ENCODE measurements around the gene NLRP6.

The NLRP6 gene

GRCh38 chr11:256952-257737, 21.1 kb upstream of the NLRP6 start:
- no peak for DNase-seq (ENCODE audit: low read depth)

DNA sequence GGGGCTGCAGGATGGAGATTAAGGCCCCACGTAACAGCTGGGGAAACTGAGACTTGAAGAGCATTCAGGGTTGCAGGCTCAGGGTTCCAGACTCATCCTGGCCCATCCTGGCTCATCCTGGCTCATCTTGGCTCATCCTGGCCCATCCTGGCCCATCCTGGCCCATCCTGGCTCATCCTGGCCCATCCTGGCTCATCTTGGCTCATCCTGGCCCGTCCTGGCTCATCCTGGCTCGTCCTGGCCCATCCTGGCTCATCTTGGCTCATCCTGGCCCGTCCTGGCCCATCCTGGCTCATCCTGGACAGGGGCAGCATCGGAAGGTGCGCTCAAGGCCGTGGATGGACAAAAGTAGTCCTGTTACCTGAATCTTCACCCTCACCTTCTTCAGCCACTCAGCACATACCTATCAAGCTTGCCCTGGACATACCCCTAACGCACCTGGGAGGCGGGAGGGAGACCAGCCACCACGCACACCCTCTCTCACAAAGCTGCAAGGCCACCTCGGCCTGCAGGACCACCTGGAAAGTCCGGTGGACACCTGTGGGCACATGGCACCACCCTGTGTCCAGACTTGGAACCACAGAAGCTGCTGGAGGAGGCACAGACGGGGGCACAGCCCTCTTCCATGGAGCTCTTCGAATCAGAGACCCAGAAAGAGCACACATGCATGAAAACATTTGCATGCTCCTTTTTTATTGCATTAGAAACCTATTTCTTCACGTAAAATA, 20.3 kb upstream of the NLRP6 start:
- DNase-seq (ENCODE audit: low read depth), result no peak

- DNase-seq (ENCODE audit: low read depth), result no peak
Observed at GRCh38 chr11:259413-259812, 18.8 kb upstream of the NLRP6 start.

DNA sequence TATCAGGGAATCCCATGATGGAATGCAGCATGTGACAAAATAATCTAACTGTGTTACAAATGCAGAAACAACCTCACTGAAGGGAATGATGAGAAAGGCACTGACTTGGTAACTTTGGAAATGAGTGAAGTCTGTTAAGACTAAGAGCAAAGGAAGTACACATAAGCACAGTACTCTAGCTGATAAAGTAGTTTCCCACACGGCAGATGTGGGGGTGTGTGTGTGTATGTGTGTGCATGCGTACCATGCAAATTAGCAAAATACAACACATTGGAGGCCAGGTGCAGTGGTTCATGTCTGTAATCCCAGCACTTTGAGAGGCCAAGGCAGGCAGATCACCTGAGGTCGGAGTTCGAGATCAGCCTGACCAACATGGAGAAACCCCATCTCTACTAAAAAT, 16.6 kb upstream of the NLRP6 start:
- no peak for DNase-seq (ENCODE audit: low read depth)

GRCh38 chr11:266676-267439, 11.3 kb upstream of the NLRP6 start:
- DNase-seq (ENCODE audit: low read depth), result no peak

- peak; percentile 53 for DNase-seq (ENCODE audit: low read depth)
Observed at GRCh38 chr11:267491-267994, 10.7 kb upstream of the NLRP6 start.

DNA sequence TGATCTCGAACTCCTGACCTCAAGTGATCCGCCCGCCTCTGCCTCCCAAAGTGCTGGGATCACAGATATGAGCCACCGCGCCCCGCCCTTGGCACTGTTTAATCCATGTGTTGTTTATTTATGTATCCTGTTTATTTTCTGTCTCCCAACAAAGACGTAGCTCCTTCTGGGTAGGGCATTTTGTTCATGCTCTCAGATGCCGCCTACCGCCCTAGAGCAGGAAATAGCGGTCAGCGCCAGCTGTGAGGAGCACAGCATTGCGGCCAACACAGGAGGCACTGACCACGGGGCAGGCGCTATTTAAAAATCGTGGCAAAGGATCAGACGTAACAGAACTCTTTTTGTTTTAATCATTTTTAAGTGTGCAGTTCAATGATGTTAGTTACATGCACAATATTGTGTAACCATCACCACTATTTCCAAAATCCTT, 9.5 kb upstream of the NLRP6 start:
- peak; percentile 52 for DNase-seq (ENCODE audit: low read depth)

GRCh38 chr11:269146-269890, 8.9 kb upstream of the NLRP6 start:
- DNase-seq (ENCODE audit: low read depth), result no peak

DNA sequence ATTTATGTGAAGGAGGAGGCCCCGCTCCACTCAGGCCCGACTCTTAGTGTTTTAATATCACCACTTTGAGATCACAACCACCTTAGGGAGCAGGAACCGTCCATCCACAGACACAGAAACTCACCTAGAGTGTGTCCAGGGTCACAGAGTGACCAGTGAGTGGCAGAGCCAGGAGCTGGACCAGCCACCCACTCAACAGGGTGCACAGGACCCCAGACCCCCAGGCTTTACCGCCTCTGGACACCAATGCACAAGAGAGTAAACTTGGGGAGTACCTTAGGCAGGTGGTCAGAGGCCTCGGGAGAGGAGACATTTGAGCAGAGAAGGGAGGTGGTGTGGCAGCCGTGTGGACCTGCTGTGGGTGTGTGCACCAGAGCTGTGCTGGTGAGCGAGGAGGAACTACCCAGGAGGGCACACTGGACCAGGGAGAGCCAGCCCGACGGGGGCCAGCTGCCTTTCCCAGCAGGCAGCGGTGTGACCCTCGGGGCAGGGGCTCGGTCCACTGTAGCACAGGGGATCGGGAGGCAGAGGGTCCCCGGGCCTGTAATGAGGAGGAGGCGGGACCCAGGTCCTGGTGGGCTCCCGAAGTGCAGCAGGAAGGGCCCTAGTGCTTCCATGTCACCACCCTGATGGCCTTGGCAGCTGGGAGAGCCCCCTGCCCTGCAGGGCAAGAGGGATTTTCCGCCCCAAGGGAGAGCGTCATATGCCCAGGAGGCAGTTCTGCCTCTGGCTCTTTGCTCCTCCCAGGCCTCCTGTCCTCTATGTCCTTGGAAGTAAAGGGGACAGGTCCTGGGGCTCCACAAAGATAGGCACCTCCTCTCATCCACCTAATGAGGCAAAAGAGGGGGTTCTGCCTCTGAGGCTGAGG, 7.5 kb upstream of the NLRP6 start:
- no peak for DNase-seq (ENCODE audit: low read depth)

DNA sequence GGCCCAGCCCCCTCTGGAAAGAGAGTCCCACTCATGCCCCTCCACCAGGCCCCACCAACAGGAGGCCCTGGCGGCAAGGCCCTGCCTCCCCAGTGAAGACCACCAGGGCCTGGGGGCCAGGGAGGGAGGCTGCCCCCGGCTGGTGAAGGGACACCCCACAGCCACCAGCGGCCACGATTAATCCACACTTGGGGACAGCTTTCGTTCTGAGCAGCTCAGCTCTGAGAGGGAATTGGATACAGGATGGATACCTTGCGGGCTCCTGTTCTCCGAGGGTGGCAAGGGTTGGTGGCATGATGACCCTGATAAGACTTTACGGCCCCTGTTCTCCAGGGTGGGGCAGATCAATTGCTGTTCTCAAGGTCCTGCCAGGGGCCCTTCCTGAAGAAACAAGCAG, 6.9 kb upstream of the NLRP6 start:
- DNase-seq (ENCODE audit: low read depth), result no peak

DNA sequence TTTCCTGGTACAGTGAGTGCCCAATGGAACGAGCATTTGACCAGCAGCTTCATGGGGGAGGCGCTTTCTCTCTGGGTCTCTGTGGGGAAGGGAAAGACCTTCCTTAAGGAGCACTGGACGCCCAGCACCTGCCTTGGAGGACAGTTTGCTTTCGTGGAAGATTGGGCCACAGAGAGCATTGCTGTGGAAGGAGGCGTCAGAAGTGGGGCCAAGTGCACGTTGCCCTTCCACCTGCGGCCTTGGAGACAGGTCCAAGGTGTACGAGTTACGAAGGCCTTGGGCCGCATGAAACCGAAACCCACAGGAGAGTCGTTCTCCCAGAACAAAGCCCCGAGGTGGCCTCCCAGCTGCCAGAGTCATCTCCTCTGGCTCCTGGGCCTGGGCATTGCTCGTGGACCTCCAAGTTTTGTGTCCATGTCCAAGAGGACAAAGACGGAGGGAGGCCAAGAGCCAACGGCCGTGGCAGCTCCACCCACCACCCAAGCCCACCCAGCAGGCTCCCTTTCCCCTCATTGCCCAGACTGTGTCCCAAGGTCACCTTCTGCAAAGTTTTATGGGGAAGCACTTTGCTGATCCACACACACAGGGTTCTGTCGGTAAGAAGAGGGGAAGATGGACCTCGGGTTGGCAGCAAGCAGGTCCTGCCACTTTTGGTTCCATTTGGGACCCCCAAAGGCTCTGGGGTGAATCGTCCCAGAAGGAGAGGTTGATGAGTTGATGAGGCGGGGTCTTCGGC, 5.8 kb upstream of the NLRP6 start:
- DNase-seq (ENCODE audit: low read depth), result no peak

GRCh38 chr11:272931-273198, 5.3 kb upstream of the NLRP6 start:
- DNase-seq (ENCODE audit: low read depth), result no peak

DNA sequence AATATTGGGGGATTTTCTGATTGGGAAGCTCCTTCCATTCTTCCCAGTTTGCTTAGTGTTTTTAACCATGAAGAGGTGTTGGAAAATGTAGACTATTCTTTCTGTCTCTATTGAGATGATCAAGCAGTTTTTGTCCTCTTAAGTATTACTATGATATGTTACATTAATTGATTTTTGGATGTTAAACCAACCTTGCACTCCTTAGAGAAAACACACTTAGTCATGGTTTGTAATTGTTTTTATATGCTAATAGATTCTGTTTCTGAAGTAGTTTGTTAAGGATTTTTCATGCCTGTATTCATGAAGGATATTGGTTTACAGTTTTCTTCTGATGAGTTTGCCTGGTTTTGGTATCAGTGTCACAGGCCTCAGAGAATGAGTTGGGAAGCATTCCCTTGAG, 2.0 kb upstream of the NLRP6 start:
- no peak for DNase-seq (ENCODE audit: low read depth)

DNA sequence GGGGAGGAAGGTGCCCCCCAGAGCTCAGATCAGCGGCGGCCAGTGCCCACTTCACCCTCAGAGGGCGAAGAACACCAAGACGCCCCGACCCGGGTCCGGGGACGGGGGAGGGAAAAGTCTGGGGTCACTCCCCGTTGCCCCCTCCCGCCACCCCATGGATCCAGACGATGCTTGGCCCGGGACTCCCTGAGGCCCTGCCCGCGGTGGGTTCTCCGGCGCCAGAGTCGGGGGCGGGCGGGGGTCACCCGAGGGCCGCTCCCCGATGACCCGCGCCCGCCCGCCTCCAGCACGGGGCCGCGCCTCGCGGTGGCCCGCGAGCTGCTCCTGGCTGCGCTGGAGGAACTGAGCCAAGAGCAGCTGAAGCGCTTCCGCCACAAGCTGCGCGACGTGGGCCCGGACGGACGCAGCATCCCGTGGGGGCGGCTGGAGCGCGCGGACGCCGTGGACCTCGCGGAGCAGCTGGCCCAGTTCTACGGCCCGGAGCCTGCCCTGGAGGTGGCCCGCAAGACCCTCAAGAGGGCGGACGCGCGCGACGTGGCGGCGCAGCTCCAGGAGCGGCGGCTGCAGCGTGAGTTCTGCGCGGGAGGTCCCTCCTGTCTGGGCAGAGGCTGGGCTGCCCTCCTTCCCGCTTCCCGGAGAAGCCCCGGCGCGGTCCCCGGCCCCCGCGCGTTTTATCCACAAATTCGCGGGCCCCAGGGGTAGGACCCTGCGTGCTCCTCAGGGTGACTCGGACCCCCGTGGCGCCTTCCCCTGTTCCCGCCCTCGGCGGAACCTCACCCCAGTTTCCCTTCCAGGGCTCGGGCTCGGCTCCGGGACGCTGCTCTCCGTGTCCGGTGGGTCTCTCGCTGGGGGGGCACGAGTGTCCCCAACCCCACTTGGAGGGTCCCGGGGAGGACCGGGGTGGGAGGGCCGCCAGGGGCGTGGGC, 1.1 kb downstream of the NLRP6 start:
- DNase-seq (ENCODE audit: low read depth), result no peak

DNA sequence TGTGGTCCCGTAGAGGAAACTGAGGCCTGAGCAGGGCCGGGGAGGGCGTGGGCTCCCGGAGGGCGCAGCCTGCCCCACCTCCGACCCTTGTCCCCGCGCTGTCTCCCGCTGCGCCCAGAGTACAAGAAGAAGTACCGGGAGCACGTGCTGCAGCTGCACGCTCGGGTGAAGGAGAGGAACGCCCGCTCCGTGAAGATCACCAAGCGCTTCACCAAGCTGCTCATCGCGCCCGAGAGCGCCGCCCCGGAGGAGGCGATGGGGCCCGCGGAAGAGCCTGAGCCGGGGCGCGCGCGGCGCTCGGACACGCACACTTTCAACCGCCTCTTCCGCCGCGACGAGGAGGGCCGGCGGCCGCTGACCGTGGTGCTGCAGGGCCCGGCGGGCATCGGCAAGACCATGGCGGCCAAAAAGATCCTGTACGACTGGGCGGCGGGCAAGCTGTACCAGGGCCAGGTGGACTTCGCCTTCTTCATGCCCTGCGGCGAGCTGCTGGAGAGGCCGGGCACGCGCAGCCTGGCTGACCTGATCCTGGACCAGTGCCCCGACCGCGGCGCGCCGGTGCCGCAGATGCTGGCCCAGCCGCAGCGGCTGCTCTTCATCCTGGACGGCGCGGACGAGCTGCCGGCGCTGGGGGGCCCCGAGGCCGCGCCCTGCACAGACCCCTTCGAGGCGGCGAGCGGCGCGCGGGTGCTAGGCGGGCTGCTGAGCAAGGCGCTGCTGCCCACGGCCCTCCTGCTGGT, 1.9 kb downstream of the NLRP6 start:
- DNase-seq (ENCODE audit: low read depth), result no peak

DNA sequence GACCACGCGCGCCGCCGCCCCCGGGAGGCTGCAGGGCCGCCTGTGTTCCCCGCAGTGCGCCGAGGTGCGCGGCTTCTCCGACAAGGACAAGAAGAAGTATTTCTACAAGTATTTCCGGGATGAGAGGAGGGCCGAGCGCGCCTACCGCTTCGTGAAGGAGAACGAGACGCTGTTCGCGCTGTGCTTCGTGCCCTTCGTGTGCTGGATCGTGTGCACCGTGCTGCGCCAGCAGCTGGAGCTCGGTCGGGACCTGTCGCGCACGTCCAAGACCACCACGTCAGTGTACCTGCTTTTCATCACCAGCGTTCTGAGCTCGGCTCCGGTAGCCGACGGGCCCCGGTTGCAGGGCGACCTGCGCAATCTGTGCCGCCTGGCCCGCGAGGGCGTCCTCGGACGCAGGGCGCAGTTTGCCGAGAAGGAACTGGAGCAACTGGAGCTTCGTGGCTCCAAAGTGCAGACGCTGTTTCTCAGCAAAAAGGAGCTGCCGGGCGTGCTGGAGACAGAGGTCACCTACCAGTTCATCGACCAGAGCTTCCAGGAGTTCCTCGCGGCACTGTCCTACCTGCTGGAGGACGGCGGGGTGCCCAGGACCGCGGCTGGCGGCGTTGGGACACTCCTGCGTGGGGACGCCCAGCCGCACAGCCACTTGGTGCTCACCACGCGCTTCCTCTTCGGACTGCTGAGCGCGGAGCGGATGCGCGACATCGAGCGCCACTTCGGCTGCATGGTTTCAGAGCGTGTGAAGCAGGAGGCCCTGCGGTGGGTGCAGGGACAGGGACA, 2.7 kb downstream of the NLRP6 start:
- no peak for DNase-seq (ENCODE audit: low read depth)

GRCh38 chr11:281486-282161, 3.4 kb downstream of the NLRP6 start:
- no peak for DNase-seq (ENCODE audit: low read depth)
